Amniotic stem cell (primary cell): ENCODE data around the gene VWA5B1.

Experiments used
- DNase-seq: peaks from one replicate; lab custom pipeline; 2025; lab: John Stamatoyannopoulos, UW

Gene VWA5B1

DNA sequence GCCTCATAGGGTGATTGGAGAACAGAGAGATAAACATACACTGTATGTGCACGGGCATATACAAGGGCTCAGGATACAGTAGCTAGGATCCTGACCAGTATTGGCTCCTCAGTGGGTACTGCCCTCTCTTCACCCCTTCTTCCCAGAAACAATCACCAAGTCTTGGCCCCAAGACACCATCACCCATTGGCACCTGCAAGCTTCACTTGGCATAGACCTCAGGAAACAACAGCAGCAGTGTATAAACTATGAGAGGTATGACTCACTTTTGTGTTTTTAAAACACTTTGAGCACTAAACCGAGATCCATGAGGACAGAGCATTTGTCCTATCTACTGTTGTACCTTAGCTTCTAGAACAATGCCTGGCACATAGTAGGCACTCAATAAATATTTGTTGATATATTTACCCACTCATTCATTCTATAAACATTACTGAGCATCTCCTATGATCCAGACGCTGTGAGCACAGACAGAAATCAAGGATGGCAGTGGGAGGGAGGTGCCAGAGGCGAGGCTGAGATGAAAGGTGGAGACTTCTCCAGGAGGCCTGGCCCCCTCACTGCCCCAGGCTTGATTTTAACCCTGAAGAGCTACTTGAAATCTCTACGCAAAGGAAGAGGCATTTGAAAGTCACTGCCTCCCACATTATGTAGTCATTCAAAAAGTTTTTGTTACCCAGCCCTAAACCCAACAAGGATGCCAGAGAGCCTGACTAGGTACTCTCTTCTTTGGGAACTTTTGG, 100.1 kb downstream of the VWA5B1 start:
- DNase-seq: no peak

DNA sequence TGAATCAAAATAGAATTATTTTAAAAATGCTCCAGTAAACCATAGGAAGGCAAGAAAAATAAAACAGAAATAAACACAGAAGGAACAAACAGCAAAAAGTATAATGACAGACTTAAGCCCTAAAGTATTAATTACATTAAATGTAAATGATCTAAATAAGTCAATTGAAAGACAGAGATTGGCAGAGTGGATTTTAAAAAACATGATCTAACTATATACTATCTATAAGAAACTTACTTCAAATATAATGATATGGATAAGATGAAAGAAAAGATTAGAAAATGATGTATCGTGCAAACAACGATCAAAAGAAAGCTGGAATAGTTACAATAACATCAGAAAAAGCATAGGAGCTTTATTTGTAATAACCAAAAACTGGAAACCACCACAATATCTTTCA, 104.6 kb downstream of the VWA5B1 start:
- DNase-seq: no peak

DNA sequence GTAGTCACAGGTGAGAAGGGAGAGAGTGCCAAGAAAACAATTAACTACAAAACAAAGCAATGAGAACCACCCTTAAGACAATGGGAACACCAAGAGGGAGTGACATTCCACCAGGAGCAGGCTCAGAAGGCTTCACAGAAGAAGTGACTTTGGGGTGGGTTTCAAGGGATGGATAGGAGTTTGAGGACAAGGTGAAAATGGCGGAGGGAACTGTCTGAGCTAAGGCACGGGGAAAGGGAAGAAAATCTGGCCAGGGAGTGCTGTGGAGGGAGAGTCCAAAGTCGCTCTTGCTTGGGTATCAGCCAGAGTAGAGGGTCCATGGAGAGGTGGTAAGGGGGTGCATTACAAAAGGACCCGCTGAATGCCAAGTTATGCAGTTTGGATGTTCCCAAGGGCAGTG, 108.1 kb downstream of the VWA5B1 start:
- no peak for DNase-seq

DNA sequence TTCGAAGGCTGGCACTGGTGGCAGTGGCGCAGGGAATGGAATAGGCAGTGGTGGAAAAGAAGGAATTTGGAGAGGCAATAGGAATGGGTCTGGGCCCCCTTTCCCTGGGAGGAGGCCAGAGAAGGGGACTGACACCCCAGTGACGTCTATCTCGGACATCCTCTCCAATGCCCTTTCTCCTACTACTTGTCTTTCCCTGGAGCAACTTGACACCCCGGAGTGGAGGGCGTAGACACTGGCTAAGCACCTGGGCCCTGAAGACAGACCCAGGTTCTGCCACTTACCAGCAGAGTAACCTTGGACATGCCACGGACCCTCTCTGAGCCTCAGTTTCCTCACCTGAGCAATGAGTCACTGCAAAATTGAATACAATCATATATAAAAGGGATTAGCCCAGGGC, 108.5 kb downstream of the VWA5B1 start:
- no peak for DNase-seq

DNA sequence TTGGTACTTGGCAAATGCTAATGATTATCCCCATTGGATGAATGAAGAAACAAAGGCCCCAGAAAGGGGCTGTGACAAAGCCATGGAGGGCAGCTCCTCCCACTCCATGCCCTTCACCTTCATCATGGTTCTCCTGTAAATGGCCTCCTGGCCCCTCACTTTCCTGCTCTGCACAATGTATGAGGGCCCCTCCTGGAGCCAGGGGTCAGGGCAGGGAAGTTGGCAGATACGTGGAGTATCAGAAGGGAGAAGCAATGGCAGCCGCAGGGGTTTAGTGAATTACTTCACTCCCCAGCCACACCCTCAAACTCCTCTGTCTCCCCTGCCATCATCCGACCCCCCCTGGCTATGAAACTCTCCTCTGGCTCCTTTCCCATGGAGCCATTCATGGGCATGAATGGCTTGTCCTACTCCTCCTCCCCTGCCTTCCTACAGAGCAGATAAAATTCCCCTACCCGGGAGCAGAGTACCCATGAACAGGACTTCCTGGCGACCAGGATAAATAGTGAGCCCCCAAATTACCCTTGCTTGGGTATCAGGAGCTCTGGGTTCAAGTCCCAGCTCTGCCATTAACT, 109.0 kb downstream of the VWA5B1 start:
- no peak for DNase-seq

DNA sequence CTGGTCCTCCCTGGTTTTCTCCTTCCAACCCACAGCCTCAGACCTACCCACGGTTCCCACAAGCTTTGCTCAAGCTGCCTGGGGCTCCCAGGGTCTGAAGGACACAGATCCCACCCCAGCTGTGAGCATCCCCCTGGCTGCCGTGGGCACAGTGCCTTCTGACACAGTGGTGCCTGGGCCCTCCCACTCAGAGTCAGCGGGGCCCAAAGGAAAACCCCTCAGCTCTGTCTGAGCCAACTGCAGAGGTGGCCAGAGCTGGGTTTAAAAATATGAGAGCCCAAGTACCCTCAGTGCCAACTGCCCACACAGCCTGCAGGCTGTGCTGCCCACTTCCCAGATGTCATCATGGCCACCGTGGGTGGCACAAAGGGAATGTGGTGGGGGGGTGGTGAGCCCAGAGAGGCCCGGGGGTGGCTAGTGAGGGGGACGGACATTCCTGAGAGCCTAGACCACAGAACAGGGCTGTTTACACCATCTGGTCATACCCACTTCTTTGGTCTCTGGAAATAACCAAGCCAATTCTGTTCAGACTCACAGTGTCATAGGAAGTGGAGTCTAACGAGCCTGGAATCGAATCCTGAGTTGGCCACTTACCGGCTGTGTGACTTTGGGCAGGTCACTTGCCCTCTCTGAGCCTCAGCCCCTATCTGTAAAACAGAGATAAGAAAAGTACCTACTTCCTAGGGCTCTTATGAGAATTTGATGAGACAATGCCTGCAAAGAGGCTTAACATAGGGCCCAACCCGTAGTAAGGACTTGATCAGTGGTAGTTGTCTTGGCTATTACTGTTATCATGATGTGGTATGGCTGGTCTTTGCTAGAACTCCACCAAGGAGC, 109.9 kb downstream of the VWA5B1 start:
- DNase-seq: no peak

DNA sequence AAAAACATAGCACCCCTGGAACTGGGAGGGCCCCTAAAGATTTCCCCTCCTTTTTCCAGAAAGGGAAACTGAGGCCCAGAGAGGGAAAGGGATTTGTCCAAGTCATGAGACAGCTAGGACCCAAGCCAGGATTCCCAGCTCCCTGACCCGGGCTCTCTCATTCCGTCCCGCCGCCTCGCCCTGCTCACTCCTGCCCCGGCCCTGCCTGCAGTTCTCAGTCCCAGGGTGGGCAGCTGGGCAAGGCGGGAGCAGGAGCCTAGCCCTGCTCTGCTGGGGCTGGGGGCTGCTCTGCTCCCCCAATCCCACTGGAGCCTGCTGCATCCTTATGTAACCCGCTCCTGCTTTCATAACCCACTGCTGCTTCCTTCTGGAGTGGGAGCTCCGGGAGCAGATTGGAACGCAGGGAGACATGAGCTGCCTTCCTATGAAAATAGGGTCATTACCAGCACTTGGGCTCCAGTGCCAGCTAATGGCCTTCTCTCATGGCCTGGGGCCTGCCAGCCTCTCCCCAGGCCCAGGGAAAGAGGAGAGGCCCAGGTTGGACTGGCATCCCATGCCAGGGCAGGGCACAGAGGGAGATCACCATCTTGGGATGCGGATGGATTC, 110.8 kb downstream of the VWA5B1 start:
- no peak for DNase-seq

DNA sequence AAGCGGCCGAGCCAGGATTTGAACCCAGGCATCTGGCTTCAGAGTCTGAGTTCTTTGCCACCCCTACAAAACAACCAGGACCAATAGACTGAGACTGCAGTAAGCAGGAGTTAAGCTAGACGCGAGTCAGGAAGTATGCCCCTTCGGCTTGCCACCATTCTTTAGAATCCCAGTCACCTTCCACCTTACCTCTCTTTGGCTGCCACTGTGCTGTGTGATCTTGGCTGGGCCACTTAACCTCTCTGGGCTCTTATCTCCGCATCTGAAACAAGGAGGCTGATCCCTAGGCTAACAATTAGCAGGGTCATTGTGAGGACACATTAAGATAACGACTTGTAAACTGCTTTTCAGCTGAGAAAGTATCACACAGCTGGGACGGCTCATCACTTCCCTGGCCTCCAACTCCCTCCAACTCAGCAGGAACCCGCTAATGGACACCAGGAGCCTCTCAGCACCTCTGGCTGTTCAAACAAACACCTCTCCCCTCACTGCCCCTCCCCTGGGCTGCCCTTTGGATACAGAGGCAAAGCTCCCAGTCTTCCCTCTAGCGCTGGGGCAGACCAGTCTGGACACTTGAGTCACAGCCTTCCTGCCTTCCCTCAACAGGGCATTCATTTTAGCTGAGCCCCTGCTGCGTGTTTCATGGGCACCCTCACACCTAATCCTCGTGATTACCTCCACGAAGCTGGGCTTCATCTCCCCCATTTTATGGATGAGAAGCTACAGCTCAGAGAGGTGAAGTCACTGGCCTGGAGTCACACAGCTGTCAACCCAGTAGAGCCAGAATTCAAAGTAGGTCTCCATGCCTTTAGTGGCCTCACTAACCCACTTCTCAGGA, 112.1 kb downstream of the VWA5B1 start:
- no peak for DNase-seq

DNA sequence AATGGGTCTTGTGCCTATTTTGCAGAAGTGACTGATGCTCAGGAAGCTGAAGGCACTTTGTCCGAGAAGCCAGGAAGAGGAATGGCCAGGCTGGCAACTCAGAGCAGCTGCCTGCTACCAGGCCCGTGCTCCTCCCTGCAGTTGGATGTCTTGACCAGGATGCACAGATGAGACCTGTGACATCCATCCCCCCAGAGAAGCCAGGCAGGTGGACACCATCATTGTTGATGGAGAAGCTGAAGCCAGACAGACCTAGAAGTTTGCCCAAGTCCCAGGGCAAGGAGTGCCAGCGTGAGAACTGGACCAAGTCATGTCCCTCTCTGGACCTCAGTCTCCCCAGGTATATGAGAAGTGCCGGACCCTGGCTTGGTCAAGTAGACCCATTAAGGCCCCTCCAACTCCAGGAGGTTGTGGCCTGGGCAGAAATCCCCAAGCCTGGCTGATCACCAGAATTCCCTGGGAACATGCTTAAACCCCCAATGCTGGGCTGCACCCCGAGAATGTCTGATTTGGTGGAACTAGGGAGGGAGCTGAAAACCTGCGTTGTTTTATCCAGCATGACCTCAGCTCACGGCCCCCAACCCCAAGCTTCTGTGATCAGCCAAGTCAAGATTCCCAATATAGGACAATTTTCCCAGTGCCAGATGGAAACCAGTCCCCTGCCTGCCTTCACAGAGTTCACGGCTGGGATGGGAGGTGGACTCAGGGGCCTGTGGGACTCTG, 112.9 kb downstream of the VWA5B1 start:
- no peak for DNase-seq

DNA sequence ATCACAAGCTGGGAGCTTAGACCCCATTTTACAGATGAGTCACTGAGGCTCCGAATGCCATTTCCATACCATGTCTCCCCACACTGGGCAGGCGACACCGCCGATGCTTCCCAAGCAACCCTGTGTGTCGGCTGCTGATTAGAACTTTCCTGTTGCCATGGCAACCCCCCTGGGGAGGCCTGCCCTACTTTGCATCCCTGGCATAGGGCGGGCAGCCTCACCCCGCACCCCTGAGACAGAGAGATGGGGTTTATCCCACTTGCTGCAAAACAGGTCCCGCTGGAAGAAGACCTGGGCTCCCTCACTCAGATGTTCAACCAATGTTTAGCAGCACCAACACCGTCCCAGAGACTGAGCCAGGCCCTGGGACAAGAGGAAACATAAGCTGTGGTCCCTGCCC, 113.8 kb downstream of the VWA5B1 start:
- no peak for DNase-seq
